NCI-H2227 treated with DMSO at 0.1 percent for 48 hours (cell line): Measurements from ENCODE around the gene FOXB2.
"Not testable (repeated sequence)": the region's sequence is repeated elsewhere in the genome, so short reads cannot be mapped to it uniquely, and the experiment has no call there.

Experiments used
- DNase-seq: peaks from one replicate; lab custom pipeline; 2025; lab: John Stamatoyannopoulos, UW

FOXB2 gene

DNA sequence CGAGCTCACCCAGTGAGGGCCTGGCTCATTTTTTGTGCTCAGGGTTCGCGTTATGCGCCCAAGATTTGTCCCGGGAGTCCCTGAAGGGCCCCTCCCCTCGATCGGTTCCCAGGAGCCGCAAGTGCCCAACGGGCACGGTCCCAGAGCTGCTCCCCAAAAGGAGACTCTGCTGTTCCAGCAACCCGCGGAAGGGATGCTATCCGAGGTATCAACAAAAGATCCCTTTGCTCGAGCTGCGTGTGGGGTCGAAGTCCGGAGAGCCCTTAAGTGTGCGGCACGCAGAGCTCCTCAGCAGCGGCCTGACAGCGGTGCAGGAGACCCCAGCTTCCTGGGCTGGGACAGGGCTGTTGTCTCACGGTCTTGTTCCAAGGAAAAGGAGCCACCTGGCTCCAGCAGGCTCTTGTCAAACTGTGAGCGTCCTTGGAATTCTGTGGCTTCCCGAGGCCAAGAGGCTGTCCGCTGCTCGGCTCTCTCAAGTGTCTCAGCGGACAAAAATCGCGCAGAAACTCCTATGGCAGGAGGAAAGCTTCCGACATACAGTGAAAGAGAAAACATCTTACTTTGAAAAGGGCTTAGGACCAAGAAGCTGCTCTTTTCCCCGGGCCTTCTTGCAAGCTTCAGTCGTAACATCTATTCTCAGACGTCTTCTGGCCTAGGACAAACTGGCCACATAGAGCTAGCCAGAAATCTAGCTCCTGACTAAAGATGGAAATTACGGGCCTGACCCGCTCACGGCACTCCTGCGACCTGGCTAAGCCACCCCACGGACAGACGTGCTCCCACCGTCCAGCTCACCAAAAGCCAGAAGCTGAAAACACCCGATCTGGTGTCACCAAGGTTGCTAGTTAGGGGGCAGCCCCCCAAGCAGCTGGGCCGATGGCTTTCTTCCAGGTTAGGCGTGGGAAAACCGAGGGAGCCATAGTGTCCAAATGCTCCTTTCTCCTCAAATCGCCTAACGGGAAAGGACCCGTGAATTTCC lies 2.6 kb upstream of the FOXB2 start:
- DNase-seq, result no peak

DNA sequence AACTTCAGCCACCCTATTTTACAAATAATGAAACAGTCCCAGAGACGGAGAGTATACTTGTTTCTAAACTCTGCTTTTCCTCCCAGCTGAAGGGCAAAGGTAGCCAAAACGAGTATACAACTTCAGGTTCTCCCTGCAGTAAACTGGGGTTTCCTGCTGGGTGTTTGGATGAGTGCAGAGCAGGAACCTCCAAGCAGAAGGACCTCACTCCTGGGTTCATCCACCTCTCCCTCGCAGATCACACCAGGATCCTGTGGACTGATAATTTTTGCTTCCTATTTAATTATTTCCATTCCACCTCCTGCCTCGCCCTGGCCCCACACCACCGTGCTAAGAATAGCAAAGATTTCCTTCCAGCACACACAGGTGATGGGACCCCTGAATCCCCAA lies 2.0 kb upstream of the FOXB2 start:
- DNase-seq, result no peak

DNA sequence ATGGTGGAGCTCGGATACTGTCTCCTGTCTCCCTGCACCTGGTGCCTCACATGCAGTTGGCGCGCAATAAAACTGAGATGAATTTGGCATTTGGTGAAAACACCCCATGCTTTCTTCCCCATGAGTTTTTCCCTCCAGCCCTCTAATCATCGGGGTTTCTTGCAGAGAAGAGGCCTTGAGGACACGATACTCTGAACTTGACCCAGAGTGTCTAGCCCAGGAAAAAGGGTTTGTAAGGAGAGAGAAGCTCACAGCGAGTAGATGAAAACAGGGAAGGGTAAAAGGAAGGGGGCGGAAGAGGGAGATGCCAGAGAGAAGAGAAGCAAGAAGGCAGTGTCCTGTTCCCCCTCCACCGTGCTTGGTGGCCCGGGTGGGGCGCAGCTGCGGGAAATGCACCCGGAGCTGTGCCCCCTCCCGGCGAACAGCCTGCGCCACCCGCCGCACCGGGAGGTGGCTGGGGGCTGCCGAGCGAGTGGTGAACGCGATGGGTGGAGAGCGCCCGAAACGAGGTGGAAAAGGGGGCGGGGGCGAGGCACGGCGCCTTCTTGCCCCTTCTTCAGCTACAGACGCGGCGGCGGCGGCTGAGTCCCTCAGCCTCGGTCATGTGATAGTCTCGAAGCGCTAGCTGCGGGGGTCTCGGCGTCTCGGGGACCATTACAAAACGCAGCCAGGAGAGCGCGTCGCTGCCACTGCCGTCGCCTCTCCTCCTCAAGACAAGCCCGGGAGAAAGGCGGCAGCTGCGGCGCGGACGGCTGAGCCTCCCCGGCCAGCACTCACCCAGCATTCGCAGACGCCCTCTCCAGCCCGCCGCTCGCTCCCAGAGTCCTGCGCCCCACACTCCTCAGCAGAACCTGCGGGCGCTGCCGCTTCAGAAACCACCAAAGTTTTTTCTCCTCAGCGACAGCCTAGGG lies 1.1 kb upstream of the FOXB2 start:
- no peak for DNase-seq

DNA sequence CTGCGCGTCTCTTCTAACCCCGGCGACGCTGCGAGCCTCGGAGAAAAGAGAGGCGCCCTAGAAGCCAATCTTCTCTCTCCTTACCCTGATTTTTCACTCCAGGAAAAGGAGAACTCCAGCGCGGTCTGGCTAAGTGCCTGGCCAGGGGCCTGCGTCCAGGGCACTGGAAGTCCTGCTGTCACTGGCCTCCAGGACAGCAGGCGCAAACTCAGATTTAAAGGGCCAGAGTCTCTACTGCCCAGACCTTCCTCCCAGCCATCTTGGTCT lies 553 bp upstream of the FOXB2 start:
- no peak for DNase-seq

DNA sequence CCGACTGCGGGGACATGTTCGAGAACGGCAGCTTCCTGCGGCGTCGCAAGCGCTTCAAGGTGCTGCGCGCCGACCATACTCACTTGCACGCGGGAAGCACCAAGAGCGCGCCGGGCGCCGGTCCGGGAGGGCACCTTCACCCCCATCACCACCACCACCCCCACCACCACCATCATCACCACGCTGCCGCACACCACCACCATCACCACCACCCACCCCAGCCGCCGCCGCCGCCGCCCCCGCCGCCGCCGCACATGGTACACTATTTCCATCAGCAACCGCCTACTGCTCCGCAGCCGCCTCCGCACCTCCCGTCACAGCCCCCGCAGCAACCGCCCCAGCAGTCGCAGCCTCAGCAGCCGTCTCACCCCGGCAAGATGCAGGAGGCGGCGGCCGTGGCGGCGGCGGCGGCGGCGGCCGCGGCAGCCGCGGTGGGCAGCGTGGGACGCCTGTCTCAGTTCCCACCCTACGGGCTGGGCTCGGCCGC lies 514 bp downstream of the FOXB2 start:
- no peak for DNase-seq

DNA sequence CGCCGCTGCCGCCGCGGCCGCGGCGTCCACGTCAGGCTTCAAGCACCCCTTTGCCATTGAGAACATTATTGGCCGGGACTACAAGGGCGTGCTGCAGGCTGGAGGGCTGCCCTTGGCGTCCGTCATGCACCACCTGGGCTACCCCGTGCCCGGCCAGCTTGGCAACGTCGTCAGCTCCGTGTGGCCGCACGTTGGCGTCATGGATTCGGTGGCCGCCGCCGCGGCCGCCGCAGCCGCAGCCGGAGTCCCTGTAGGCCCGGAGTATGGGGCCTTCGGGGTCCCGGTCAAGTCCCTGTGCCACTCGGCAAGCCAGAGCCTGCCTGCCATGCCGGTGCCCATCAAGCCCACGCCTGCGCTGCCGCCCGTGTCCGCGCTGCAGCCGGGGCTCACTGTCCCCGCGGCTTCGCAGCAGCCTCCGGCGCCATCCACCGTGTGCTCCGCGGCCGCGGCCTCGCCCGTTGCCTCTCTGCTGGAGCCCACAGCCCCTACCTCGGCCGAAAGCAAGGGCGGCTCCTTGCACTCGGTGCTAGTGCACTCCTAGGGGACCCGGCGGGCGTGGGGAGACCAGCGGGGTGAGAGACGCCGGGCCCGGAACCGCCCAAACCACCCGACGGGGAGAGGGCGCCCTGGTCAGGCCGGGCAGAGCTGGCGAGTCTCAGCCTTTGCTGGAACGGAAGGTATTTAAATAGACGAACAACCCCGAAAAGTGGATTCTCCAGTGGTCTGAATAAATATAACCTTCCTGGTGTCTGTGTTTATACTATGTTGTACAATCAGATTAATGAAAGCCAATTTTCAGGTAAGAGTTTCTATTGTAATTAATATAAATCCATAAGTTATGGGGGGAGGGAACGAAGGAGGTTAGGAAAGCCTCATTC lies 1.2 kb downstream of the FOXB2 start:
- DNase-seq, result no peak

DNA sequence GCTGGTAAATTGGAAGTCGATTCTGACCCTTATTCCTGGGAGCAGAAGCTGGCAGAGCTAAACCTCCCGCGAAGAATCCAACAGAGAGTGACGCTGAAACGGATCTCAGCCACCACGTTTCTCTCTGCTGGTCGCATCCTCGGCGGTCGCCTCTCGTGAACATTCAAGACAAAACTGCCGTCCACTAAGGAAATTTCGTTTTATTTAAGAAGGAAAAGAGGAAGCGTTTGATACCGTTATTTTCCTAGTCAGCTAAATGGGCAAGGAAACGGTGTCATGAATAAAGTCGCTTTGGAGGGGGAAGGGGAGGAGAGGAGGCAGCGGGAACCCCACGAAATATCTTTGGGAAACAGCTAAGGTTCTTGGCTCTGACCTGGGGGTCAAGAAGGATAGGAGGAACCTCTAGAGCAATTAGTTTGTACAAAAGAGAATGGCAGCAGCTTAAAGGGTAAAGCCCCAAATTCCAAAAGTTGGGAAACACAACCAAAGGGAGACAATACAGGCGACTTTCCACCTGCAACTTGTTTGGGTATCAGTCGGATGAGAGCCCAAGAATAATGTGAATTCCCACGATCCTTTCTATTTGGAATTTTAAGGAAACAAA lies 1.9 kb downstream of the FOXB2 start:
- DNase-seq, result no peak

DNA sequence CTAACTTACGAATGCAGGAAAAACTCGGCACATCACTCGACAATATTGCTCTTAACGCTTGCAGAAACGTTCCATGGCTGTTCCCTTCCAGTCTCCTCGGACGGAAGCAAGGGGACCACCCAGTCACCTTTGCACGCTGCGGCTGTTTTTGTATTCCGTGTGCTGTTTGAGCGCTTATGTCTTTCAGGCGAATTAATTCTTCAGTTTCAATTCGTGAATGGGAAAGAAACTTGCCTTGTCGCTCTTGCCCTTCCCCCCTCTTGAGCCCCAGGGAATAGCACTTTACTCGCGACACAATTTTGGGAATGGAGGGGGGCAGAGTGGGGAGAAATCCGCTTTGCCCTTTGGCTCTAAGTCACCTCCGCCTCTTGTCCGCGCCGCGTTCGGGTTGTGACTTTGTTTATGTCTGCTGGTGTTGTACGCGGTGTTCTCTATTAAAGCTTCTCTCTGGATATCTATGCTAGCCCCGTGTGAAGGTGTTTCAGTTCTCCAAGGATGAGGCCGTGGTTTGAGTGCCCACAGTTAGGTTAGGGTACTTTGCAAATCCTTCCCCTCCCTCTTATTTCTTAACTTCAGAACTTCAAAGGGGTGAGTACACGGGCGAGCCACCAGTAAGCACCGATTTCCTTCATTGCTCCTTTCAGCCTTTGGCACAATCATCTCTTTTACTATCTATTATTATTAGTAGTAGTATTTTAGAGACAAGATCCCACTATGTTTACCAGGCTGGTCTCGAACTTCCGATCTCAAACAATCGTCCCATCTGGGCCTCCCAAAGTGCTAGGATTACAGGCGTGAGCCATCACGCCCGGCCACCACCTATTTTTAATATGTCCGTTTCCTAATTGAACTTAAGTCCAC lies 2.7 kb downstream of the FOXB2 start:
- DNase-seq, result no peak

DNA sequence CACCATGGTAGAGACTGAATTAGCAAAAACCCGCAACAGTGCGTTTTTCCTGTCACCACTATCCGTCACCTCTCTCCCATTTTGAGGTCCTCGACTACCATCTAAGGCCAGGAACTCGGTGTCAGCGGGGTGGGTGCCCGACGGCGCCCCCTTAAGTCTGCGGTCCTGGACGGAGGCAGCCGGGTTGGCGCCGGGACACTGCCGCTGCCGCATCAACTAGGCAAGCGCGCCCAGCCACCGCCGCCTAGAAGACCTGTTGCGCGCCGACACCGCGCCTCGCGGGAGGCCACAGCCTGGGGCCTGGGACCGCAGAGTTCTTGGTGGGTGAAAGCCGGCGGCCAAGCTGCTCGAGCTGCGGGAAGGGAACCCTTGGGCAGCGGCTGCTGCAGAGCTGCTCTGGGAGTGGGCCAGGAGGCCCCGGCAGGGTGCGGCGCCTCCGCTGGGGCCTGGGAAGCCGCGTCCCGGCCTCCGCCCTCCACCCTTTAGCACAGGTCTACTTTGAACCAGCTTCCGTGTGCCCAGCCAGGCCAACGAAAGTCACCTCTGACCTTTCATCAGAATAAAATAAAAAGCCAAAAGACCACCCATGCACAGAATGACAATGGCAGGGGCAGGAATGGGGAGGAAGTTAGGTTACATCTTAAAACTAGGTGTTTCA lies 3.5 kb downstream of the FOXB2 start:
- DNase-seq, result no peak

DNA sequence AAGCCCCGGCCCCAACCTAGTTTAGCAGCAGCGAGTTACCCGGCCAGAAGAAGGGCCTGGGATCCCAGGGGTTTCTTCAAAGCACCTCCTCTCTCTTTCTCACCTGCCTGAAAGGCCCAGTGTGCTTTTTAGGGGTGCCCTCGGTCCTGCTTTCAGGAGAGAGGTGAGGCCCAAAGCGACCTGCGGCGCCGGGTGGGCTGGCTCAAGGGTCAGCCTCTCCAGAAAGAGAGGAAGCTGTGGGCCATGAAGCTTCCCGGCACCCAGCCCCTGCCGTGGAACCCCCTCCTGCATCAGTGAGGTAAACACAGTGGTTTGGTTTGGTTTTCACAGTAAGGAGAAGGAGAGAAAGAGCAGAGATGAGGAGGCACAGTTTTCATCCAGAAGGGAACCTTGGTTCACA lies 4.3 kb downstream of the FOXB2 start:
- no peak for DNase-seq

DNA sequence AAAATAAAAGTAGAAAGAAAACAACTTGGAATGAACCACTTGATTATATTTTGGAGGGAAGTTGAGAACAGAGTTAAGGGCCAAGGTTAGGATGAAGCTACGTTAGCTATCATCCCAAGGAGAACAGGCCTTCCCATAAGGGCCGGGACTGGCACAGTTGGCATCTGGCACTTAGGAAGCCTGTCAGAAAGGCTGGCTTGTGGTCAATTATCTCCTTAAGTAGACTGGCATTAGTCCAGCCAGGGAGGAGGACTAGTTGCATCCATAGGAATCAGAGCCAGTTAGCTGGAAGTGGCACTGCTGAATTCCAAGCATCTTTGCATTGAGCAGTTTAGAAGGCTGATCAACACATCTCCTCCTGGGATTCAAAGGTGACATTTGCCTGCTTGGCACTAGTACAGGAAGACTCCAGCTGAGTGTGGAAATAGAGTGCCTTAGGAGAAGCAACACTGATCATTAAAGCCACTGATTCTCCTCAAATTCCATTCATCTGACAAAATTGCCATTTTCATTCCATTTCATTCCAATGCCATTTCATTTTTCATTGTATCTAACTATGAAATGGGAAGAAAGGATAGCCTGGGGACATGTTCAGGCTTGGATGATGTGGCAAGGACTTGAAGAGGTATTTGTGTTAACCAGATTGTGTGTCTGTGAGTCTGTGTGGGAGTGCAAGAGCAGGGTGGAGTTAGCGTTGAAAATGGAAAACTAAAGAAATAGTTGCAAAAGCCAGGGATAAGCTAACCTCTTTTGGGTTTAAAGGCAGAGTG lies 5.5 kb downstream of the FOXB2 start:
- no peak for DNase-seq

DNA sequence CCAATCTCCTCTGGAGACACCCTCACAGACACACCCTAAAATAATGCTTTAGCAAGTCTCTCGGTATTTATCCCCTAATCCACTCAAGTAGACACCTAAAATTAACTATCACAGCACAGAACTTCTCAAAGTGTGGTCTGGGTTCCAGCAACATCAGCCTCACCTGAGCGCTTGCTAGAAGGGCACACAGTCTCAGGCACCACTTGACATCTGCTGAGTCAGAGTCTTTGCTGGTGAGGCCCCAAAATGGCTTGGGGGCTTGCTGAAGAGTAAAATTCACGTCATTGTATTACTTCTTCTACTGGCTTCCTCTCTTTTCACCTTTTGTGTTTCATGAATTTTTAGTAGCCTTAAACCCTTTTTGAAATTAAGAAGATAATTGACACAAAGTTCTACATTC lies 9.0 kb downstream of the FOXB2 start:
- no peak for DNase-seq

DNA sequence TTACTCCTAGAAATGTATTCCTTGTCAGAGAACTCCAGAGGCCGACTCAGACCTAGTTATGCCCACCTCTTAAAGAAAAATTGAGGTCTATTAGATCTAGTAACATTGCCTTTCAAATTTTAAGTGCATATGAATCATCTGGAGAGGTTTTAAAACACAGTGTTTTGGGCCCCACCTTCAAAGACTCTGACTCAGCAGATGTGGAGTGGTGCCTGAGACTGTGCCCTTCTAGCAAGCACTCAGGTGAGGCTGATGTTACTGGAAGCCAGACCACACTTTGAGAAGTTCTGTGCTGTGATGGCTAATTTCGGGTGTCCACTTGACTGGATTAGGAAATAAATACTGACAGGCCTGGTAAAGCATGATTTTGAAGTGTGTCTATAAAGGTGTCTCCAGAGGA lies 10.6 kb downstream of the FOXB2 start:
- no peak for DNase-seq

DNA sequence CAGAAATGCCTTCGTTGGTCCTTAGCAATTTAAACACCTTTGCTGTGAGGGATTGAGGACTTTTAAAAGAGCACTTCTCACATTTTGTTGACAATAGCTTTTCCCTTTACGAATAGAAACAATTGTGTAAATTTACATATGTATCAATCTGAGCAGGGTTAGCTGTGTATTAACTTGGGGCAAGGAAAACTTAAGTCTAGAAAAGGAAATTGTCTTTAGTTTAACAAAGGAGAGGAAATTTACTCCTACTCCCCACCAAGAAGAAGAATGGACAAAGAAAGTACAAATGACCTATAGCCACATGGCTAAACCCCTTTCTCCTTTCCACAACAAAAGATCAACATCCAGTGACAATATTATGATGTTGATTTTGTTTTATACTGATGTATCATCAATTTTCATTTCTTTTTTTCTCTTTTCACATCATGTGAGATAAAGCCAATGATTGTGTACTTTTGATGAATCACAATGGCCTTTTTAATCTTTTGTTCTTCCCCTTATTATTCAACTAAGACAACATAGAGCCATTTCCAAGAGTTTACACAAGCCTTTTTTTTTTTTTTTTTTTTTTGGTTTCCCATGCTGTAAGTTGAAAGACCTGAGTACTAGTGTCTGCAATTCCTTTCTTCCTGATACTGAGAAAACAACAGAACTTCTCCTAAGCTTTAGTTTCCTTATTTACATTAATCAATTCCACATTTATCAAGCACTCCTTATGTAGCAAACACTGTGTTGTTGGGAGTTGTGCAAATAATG lies 19.0 kb downstream of the FOXB2 start:
- DNase-seq, result no peak

DNA sequence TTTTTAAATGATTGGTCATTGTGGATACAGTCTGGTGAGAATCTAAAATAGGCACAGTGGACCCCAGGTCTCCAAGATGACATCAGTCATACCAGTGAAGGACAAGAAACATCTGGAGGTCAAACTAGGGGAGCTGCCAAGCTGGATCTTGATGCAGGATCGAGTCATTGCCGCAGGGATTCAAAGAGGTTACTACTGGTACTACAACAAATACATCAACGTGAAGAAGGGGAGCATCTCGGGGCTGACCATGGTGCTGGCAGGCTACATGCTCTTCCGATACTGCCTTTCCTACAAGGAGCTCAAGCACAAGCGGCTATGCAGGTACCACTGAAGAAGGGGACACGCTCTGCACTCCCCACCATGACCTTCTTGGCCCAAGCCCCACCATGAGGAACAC lies 20.9 kb downstream of the FOXB2 start:
- DNase-seq, result no peak

DNA sequence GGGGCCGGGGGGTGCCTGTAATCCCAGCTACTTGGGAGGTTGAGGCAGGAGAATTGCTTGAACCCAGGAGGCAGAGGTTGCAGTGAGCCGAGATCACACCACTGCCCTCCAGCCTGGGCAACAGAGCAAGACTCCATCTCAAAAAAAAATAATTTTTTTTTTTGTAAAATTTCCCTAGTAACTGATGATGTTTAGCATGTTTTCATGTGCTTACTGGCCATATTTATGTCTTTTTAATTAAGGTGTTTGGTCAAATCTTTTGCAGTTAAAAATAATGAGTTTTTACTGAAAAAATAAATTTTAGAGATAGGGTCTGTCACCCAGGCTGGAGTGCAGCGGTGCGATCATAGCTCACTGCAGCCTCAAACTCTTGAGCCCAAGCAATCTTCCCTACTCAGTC lies 24.3 kb downstream of the FOXB2 start:
- not testable (repeated sequence) for DNase-seq

DNA sequence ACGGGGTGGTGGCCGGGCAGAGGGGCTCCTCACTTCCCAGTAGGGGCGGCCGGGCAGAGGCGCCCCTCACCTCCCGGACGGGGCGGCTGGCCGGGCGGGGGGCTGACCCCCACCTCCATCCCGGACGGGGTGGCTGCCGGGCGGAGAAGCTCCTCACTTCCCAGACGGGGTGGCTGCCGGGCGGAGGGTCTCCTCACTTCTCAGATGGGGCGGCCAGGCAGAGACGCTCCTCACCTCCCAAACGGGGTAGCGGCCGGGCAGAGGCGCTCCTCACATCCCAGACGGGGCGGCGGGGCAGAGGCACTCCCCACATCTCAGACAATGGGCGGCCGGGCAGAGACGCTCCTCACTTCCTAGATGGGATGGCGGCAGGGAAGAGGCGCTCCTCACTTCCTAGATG lies 41.2 kb downstream of the FOXB2 start:
- not testable (repeated sequence) for DNase-seq

DNA sequence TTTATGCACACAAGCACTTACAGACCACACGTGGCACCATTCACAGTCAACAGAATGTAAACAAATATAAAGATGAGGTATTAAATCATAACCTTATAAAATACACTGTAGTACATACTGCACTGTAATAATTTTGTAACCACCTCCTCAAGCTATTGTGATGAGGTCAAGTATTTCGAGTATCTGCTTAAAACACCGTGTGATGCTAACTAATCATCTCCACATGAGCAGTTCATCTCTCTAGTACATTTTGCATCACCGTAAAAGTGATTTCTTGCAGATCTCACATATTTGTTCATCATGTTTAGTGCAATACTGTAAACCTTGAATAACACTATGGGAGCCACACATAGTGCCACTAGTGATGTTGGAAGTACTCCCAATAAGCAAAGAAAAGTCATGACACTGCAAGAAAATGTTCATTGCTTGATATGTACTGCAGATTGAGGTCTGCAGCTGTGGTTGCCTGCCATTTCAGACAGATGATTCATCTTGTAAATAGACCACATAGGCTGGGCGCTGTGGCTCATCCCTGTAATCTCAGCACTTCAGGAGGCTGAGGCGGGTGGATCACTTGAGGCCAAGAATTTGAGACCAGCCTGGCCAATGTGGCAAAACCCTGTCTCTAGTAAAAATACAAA lies 44.3 kb downstream of the FOXB2 start:
- peak; percentile 26 for DNase-seq
